Neural cell (in vitro differentiated cells): Measurements from ENCODE around the gene RNF145. TPM values are rescaled to one million over a fixed set of nuclear protein-coding genes. Genes with fewer than 3 reads are reported as not detected.

Experiments used
- H2AFZ ChIP-seq: fragments of 200-600, 300-800 bp; sonication (generic), shearing (Covaris generic); 2 replicates; pipeline ENCODE4 v1.6.0; 2014; ENCODE audit warnings: low read depth, mild to moderate bottlenecking, antibody characterized with exemption, low read length, moderate library complexity
- H3F3A ChIP-seq: fragments of 200-600 bp; shearing (Covaris generic); 2 replicates; pipeline ENCODE4 v1.6.1; 2016; ENCODE audit warnings: mild to moderate bottlenecking, moderate library complexity, mixed read lengths, antibody characterized with exemption, low read length; ENCODE audit not compliant: insufficient read depth, poor library complexity, severe bottlenecking
- H3K27ac ChIP-seq: fragments of 200-600, 300-800 bp; sonication (generic), shearing (Covaris generic); 2 replicates; pipeline ENCODE4 v1.5.1; 2014; ENCODE audit warnings: mild to moderate bottlenecking, low read length, moderate library complexity
- H3K27me3 ChIP-seq: fragments of 300-800, 200-600 bp; sonication (generic), shearing (Covaris generic); 2 replicates; pipeline ENCODE4 v1.6.0; 2014; ENCODE audit warnings: mild to moderate bottlenecking, low read depth, low read length, moderate library complexity; ENCODE audit not compliant: insufficient read depth
- H3K36me3 ChIP-seq: fragments of 300-800, 200-600 bp; sonication (generic), shearing (Covaris generic); 2 replicates; pipeline ENCODE4 v1.5.1; 2014; ENCODE audit warnings: mild to moderate bottlenecking, antibody characterized with exemption, low read length, moderate library complexity; ENCODE audit not compliant: insufficient read depth
- H3K4me2 ChIP-seq: fragments of 300-800, 200-600 bp; sonication (generic), shearing (Covaris generic); 2 replicates; pipeline ENCODE4 v1.6.0; 2014; ENCODE audit warnings: mild to moderate bottlenecking, low read length
- H3K4me3 ChIP-seq: fragments of 300-800, 200-600 bp; sonication (generic), shearing (Covaris generic); 2 replicates; pipeline ENCODE4 v1.5.1; 2014; ENCODE audit warnings: mild to moderate bottlenecking, low read length, moderate library complexity
- H3K79me2 ChIP-seq: fragments of 200-600 bp; shearing (Covaris generic); replicated peaks from 2 replicates; pipeline ENCODE4 v1.6.0; 2014; ENCODE audit warnings: mild to moderate bottlenecking, low read length, moderate library complexity; ENCODE audit not compliant: insufficient read depth
- H3K9ac ChIP-seq: fragments of 300-800, 200-600 bp; sonication (generic), shearing (Covaris generic); 2 replicates; pipeline ENCODE4 v1.6.1; 2016; ENCODE audit warnings: mild to moderate bottlenecking, low read length, mixed read lengths
- H3K9me2 ChIP-seq: fragments of 200-600 bp; shearing (Covaris generic); 2 replicates; pipeline ENCODE4 v1.6.1; 2016; ENCODE audit warnings: mild to moderate bottlenecking, low read length, mixed read lengths; ENCODE audit not compliant: insufficient read depth
- H3K9me3 ChIP-seq: fragments of 200-600, 300-800 bp; sonication (generic), shearing (Covaris generic); 2 replicates; pipeline ENCODE4 v1.6.1; 2016; ENCODE audit warnings: mild to moderate bottlenecking, mixed run types, low read length, moderate library complexity, mixed read lengths
- H4K20me1 ChIP-seq: fragments of 200-600 bp; shearing (Covaris generic); 2 replicates; pipeline ENCODE4 v1.6.1; 2016; ENCODE audit warnings: mild to moderate bottlenecking, mixed run types; ENCODE audit not compliant: insufficient read depth
- CTCF ChIP-seq: fragments of 450-650 bp; IDR thresholded peaks from 2 replicates; pipeline ENCODE4 v1.5.1; 2014; ENCODE audit warnings: antibody characterized with exemption, mild to moderate bottlenecking, moderate library complexity; ENCODE audit not compliant: poor library complexity, severe bottlenecking
- EP300 ChIP-seq: fragments of 450-650 bp; conservative IDR thresholded peaks from 2 replicates; pipeline ENCODE4 v1.6.1; 2014; ENCODE audit warnings: antibody characterized with exemption, mild to moderate bottlenecking, moderate library complexity; ENCODE audit not compliant: poor library complexity, severe bottlenecking
- EZH2 ChIP-seq: fragments of 200-600, 300-800 bp; shearing (Covaris generic), sonication (generic); IDR thresholded peaks from 2 replicates; pipeline ENCODE4 v1.6.1; 2014; ENCODE audit warnings: antibody characterized with exemption, low read length, borderline replicate concordance, mild to moderate bottlenecking; ENCODE audit not compliant: insufficient read depth, poor library complexity, severe bottlenecking
- MXI1 ChIP-seq: fragments of 450-650 bp; conservative IDR thresholded peaks from 2 replicates; pipeline ENCODE4 v1.6.1; 2014; ENCODE audit warnings: antibody characterized with exemption, mild to moderate bottlenecking; ENCODE audit not compliant: poor library complexity, severe bottlenecking
- POLR2AphosphoS5 ChIP-seq: IDR thresholded peaks from 2 replicates; pipeline ENCODE4 v1.6.1; 2012
- RAD21 ChIP-seq: fragments of 450-650 bp; conservative IDR thresholded peaks from 2 replicates; pipeline ENCODE4 v1.6.1; 2014; ENCODE audit warnings: antibody characterized with exemption, mild to moderate bottlenecking, moderate library complexity
- REST ChIP-seq: IDR thresholded peaks from 2 replicates; pipeline ENCODE4 v1.6.1; 2012; ENCODE audit warnings: borderline replicate concordance
- SMC3 ChIP-seq: fragments of 450-650 bp; conservative IDR thresholded peaks from 2 replicates; pipeline ENCODE4 v1.6.1; 2014; ENCODE audit warnings: antibody characterized with exemption, mild to moderate bottlenecking, moderate library complexity; ENCODE audit not compliant: poor library complexity
- TAF1 ChIP-seq: IDR thresholded peaks from 2 replicates; pipeline ENCODE4 v1.6.1; 2012; ENCODE audit warnings: low read depth
- polyA plus RNA-seq: library from polyadenylated mRNA; depleted of rRNA; stranded (reverse); fragments of >200 nt; gene quantifications from 2 replicates; pipeline ENCODE4 v1.2.3, GENCODE V29; 2014

The RNF145 gene
- polyA plus RNA-seq, 1 donor from 2014 or later, result 52.4 TPM

- no peaks in the 10 kb centered on the region for H3K36me3 ChIP-seq
- no peaks in the 10 kb centered on the region for H3K27me3 ChIP-seq
- no peaks in the 10 kb centered on the region for H3K9me2 ChIP-seq
- peaks cover 2% of the 10 kb centered on the region for H3F3A ChIP-seq
- no peak overlapping the region for H3K4me2 ChIP-seq
- H3K79me2 ChIP-seq, result peaks cover 10% of the 10 kb centered on the region
- no peak overlapping the region for H2AFZ ChIP-seq
- no peak overlapping the region for H3K27ac ChIP-seq
- no peak overlapping the region for H3K9ac ChIP-seq
- no peak overlapping the region for H3K4me3 ChIP-seq
- H3K9me3 ChIP-seq, result no peaks in the 10 kb centered on the region
- TF ChIP-seq TAF1 (no peak), SMC3 (no peak), POLR2AphosphoS5 (no peak), CTCF (no peak), RAD21 (no peak), MXI1 (no peak), REST (no peak), EP300 (no peak), EZH2 (no peak)
- no peaks in the 10 kb centered on the region for H4K20me1 ChIP-seq
Measured at GRCh38 chr5:159211729-159212174, 2.4 kb upstream of the RNF145 start.

- no peak overlapping the region for H2AFZ ChIP-seq
- no peak overlapping the region for H3K4me3 ChIP-seq
- peaks cover 19% of the 10 kb centered on the region for H3K79me2 ChIP-seq
- H3K9ac ChIP-seq, result no peak overlapping the region
- H3K27me3 ChIP-seq, result no peaks in the 10 kb centered on the region
- H3K9me3 ChIP-seq, result no peaks in the 10 kb centered on the region
- H3K4me2 ChIP-seq, result no peak overlapping the region
- H4K20me1 ChIP-seq, result no peaks in the 10 kb centered on the region
- no peaks in the 10 kb centered on the region for H3K36me3 ChIP-seq
- peaks cover 11% of the 10 kb centered on the region for H3F3A ChIP-seq
- H3K9me2 ChIP-seq, result no peaks in the 10 kb centered on the region
- H3K27ac ChIP-seq, result no peak overlapping the region
- TF ChIP-seq REST (no peak), POLR2AphosphoS5 (no peak), TAF1 (no peak), EP300 (no peak), SMC3 (no peak), EZH2 (no peak)
Measured at GRCh38 chr5:159210846-159211245, 1.5 kb upstream of the RNF145 start.
